GM19328 (cell line): ENCODE data around the gene FMNL2.

Source experiments
- ATAC-seq: cut with Tn5 transposase; IDR thresholded peaks from one replicate; pipeline ENCODE4 v1.9.1; 2021; ENCODE audit warnings: mild to moderate bottlenecking, moderate library complexity; ENCODE audit not compliant: unreplicated experiment

Gene FMNL2

DNA sequence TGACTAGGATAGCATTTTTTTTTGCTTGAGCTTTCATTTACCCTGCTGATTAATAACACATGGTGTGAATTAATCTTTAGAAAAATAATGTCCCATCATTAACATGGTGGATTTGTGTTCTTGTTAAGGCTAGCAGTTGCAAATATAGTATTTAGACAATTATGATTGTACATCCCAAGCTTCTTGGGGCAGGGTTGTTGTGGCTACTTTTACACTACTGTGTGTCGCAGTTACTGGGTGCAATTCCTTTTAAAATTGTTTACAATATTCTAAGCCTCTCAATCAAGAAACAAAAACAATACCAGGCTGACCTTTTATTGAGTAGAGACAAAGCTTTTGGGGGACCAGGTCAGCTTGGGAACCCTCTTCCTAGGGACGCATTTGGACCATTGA, 2.5 kb downstream of the FMNL2 start:
- ATAC-seq, result no peak

- ATAC-seq, result no peak
Observed at GRCh38 chr2:152339556-152340286, 4.7 kb downstream of the FMNL2 start.

GRCh38 chr2:152342259-152343046, 7.5 kb downstream of the FMNL2 start:
- ATAC-seq, result no peak

- ATAC-seq, result no peak
Observed at GRCh38 chr2:152343426-152343825, 8.5 kb downstream of the FMNL2 start.

DNA sequence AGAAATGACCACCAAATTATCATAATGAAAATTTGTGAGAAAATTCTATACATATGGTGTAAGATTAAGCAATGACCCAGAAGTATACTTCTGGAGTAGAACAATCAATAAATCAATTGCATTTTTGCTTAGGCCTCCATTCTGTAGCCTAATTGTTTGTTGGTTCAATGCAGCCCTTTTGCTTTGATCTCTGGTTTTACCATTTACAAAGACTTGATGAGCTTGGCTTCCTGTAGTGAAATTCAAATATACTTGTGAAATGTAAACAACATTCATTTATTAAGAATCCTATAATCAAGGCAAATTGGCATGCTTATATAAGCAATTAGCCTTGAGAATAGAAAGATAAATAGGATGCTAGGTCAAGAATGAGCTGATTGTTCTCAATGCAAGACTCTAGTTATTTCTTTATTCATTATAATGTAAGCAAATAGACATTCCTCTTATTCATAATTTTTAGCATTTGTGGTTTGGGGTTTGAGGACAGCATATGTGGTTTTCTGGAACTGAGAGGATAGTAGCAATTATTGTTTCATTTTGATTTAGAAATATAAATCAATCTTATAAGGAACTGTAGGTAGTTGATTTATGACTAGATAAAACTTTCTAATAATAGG, 9.7 kb downstream of the FMNL2 start:
- ATAC-seq, result no peak

GRCh38 chr2:152347076-152347475, 12.1 kb downstream of the FMNL2 start:
- ATAC-seq, result no peak

- ATAC-seq, result no peak
Observed at GRCh38 chr2:152348388-152348787, 13.4 kb downstream of the FMNL2 start.

GRCh38 chr2:152349416-152349815, 14.4 kb downstream of the FMNL2 start:
- ATAC-seq, result no peak

DNA sequence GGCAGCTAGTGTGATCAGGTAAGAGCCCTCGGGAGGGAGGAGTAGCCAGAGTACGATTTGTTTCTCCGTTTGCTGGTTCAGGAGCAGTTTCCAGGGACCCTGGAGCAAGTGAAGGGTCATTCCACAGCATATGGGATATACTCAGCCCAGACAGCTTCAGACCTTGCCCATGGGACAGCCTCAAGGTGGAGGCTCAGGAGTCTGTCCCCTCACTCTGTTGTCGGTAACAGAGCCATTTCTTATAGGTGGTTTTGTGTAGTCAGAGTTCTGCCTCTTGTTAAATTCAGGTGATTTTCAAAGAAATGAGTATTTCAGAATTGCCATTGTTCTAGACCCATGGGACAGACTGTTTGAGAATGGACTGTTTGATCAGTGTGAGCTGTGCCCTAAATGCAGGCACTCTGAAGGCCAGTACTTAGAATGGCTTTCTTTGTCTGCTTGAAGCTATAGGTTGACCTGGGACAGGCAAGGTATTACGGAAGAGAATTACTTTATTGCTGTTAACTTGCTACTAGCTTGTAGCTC, 15.2 kb downstream of the FMNL2 start:
- no peak for ATAC-seq

GRCh38 chr2:152352616-152353015, 17.6 kb downstream of the FMNL2 start:
- no peak for ATAC-seq

GRCh38 chr2:152353364-152353763, 18.4 kb downstream of the FMNL2 start:
- no peak for ATAC-seq

- ATAC-seq, result no peak
Observed at GRCh38 chr2:152354069-152354755, 19.2 kb downstream of the FMNL2 start.

GRCh38 chr2:152354909-152355308, 19.9 kb downstream of the FMNL2 start:
- ATAC-seq, result no peak

DNA sequence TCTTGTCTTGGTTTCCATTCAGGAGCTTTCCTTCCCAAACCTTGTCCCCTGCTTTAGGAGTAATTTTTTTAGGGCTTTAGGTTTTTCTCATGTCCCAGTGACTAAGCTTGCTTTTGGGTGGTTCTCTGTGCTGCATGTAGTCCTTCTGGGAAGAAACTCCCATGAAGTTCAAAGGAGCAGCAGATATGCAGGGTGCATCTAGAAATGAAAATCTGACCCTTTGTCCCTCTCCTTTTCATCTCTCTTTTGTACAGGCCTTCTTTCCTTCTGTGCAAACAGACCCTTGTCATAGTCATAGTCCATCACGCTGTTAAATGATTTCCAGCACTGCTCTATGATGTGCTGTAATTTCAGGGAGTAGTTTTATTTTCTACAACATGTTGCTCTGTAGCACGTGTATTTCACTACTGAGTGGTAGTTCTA, 20.4 kb downstream of the FMNL2 start:
- ATAC-seq, result no peak

- no peak for ATAC-seq
Observed at GRCh38 chr2:152359573-152360363, 24.8 kb downstream of the FMNL2 start.

- no peak for ATAC-seq
Observed at GRCh38 chr2:152363936-152364335, 29.0 kb downstream of the FMNL2 start.

DNA sequence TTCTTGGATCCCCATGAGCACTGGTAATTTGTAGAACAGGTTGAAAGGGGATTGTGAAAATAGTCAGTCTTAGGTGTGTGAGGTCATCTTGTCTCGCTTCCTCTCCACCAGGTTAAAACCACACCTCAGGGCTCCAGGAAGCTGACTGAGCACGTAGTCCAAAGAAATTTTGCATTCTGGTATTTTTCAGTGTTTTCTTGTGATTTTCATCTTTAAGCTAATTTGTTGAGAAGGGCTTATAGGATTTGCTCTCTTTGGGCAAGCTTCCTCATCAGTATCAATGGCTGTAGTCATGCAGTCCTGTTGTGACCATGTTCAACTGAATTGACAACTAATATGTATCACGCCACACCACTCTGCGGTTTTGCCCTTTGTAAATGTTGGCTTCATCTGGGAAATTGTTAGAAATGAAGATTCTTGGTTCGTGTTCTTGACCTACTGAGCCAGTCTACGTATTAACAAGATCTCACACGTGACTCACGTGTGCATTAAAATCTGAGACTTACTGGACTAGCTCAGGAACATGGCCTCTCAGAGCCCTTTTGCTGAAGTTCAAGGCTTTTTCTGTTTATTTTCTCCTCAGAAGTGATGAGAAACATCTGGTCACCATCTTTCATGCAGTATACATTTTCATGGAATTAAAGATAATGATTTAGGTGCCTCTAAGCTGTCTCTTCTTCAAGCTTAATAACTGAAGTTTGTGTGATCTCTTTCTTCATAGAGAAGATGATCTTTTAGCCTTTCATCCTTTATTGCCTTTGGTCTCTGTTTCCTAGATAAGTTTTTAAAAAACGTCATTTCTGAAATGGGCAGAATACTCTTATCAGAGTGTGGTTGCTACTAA, 32.8 kb downstream of the FMNL2 start:
- ATAC-seq, result peak; percentile 53

DNA sequence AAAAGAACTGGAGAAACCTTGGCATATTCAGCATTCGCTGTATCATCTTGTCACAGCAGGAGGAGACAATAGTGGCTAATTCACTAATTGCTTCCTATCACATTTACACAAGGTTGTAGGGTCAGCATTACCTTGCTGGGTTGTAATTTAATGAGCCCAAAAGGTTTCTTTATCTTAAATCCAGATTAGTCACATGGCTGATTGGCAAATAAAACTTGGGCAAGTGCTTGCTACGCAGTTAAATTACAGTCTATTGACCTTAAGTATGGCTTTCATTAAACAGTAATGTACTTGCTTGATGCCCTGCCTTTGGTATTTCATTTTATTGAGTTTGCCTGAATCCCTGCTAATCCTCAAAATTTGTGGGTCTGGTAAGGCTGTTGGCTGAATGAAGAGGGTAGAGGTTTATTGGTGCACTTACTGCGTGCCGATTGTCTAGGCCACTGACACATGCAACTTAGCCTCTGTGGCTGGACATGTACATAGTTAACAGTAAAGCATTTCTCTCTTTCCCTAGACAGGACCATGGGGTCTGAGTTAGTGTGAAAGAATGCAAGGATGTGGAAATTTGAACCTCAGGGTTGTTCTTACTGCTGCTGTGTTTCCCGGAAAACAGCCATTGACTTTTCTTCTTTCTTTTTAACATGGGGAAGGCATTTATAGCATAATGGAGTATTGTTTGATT, 34.3 kb downstream of the FMNL2 start:
- no peak for ATAC-seq

DNA sequence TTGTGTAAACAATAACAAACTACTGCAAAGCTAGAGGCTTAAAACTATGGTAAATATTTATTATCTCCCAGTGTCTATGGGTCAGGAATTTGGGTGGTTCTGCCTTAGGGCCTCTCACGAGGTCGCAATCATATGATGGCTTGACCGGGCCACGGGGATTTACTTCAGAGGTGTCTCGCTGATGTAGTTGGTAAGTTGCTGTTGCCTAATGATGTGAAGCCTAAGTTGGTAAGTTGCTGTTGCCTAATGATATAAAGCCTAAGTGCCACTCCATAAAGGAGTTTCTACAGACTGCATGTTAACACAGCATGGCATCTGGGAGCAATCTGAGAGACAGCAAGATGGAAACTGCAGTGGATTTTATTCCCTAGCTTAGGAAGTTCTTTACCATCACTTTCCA, 35.8 kb downstream of the FMNL2 start:
- ATAC-seq, result no peak
